SK-N-MC (cell line): ENCODE results near the gene WNT4.

ENCODE experiments used
- DNase-seq: peaks from one replicate; pipeline ENCODE4 v3.0.0-alpha.2; 2011; ENCODE audit warnings: low read depth, low spot score
- H3K27ac ChIP-seq: fragments of 200-600 bp; sonication (generic); 2 replicates; pipeline ENCODE4 v1.5.1; 2016; ENCODE audit warnings: mixed run types
- H3K36me3 ChIP-seq: fragments of 200-600 bp; sonication (generic); 2 replicates; pipeline ENCODE4 v1.6.1; 2017; ENCODE audit warnings: antibody characterized with exemption, low read length, mixed read lengths; ENCODE audit not compliant: insufficient read depth
- H3K4me3 ChIP-seq: fragments of 200-600 bp; sonication (generic); 2 replicates; pipeline ENCODE4 v1.5.1; 2016
- H3K9ac ChIP-seq: fragments of 200-600 bp; sonication (generic); 2 replicates; pipeline ENCODE4 v1.8.0; 2017; ENCODE audit warnings: mixed run types, mixed read lengths; ENCODE audit not compliant: insufficient read length
- H3K9me3 ChIP-seq: fragments of 200-600 bp; sonication (generic); 2 replicates; pipeline ENCODE4 v1.6.1; 2017; ENCODE audit warnings: low read depth, mild to moderate bottlenecking, antibody characterized with exemption, low read length, moderate library complexity, mixed read lengths
- EZH2 ChIP-seq: fragments of 200-600 bp; sonication (generic); IDR thresholded peaks from one replicate; pipeline ENCODE4 v1.6.1; 2017; ENCODE audit warnings: antibody characterized with exemption
- FOXP2 ChIP-seq: optimal IDR thresholded peaks from 2 replicates; pipeline ENCODE3; 2011; ENCODE audit warnings: mild to moderate bottlenecking, moderate library complexity; ENCODE audit not compliant: insufficient read depth; ENCODE audit errors: extremely low read length, control extremely low read depth
- POLR2AphosphoS5 ChIP-seq: IDR thresholded peaks from 2 replicates; pipeline ENCODE4 v1.6.1; 2012; ENCODE audit warnings: mild to moderate bottlenecking, low read depth, low read length, borderline replicate concordance

Gene WNT4

GRCh38 chr1:22111115-22111514, 31.8 kb downstream of the WNT4 start:
- TF ChIP-seq POLR2AphosphoS5: no peak
- TF ChIP-seq FOXP2: no peak
- TF ChIP-seq EZH2: no peak
- Histone ChIP-seq H3K4me3 (no peak overlapping the region), H3K9me3 (no peaks in the 10 kb centered on the region), H3K9ac (no peak overlapping the region), H3K27ac (no peak overlapping the region), H3K36me3 (peaks cover 7% of the 10 kb centered on the region; the same call in 1 of the 2 replicates)
- DNase-seq: no peak

- Histone ChIP-seq H3K9me3 (no peaks in the 10 kb centered on the region), H3K36me3 (peaks cover 12% of the 10 kb centered on the region), H3K4me3 (no peak overlapping the region), H3K27ac (no peak overlapping the region), H3K9ac (no peak overlapping the region)
- TF ChIP-seq EZH2: no peak
- no peak for TF ChIP-seq FOXP2
- TF ChIP-seq POLR2AphosphoS5: no peak
- no peak for DNase-seq
Observed at GRCh38 chr1:22110016-22110415, 32.9 kb downstream of the WNT4 start.

- H3K4me3 ChIP-seq: no peak overlapping the region
- no peak overlapping the region for H3K9ac ChIP-seq
- DNase-seq: no peak
- H3K27ac ChIP-seq: no peak overlapping the region
- TF ChIP-seq FOXP2: no peak
- 0 out of 2 replicates have a peak, but pooled peaks have one; percentile 9 for TF ChIP-seq POLR2AphosphoS5
- H3K9me3 ChIP-seq: no peaks in the 10 kb centered on the region
- peaks cover 15% of the 10 kb centered on the region for H3K36me3 ChIP-seq
Observed at GRCh38 chr1:22108339-22109105, 34.4 kb downstream of the WNT4 start.

GRCh38 chr1:22107126-22107525, 35.8 kb downstream of the WNT4 start:
- no peak for TF ChIP-seq EZH2
- no peak for TF ChIP-seq POLR2AphosphoS5
- TF ChIP-seq FOXP2: no peak
- H3K4me3 ChIP-seq: no peak overlapping the region
- H3K9ac ChIP-seq: no peak overlapping the region
- DNase-seq: no peak
- no peak overlapping the region for H3K27ac ChIP-seq
- no peaks in the 10 kb centered on the region for H3K9me3 ChIP-seq
- peaks cover 15% of the 10 kb centered on the region for H3K36me3 ChIP-seq

- H3K9ac ChIP-seq: no peak overlapping the region
- H3K4me3 ChIP-seq: no peak overlapping the region
- H3K9me3 ChIP-seq: no peaks in the 10 kb centered on the region
- peak; percentile 28 for DNase-seq
- no peak overlapping the region for H3K27ac ChIP-seq
- TF ChIP-seq FOXP2: no peak
- TF ChIP-seq POLR2AphosphoS5: no peak
- TF ChIP-seq EZH2: no peak
- peaks cover 15% of the 10 kb centered on the region for H3K36me3 ChIP-seq
Observed at GRCh38 chr1:22105611-22106207, 37.2 kb downstream of the WNT4 start.

- H3K9me3 ChIP-seq: no peaks in the 10 kb centered on the region
- DNase-seq: no peak
- H3K36me3 ChIP-seq: peaks cover 19% of the 10 kb centered on the region
- TF ChIP-seq FOXP2: no peak
- no peak for TF ChIP-seq EZH2
- TF ChIP-seq POLR2AphosphoS5: no peak
- no peak overlapping the region for H3K9ac ChIP-seq
- no peak overlapping the region for H3K4me3 ChIP-seq
- H3K27ac ChIP-seq: no peak overlapping the region
Observed at GRCh38 chr1:22104865-22105437, 37.9 kb downstream of the WNT4 start.

GRCh38 chr1:22104094-22104493, 38.8 kb downstream of the WNT4 start:
- H3K27ac ChIP-seq: 0 out of 2 replicates have a peak overlapping the region, but pooled peaks have one; percentile 57
- no peak overlapping the region for H3K9ac ChIP-seq
- TF ChIP-seq POLR2AphosphoS5: no peak
- TF ChIP-seq EZH2: no peak
- TF ChIP-seq FOXP2: no peak
- no peaks in the 10 kb centered on the region for H3K9me3 ChIP-seq
- no peak for DNase-seq
- H3K36me3 ChIP-seq: peaks cover 19% of the 10 kb centered on the region
- H3K4me3 ChIP-seq: no peak overlapping the region

GRCh38 chr1:22102746-22103145, 40.2 kb downstream of the WNT4 start:
- Histone ChIP-seq H3K27ac (peak overlapping the region; percentile 57), H3K9me3 (no peaks in the 10 kb centered on the region), H3K36me3 (peaks cover 17% of the 10 kb centered on the region), H3K4me3 (no peak overlapping the region), H3K9ac (no peak overlapping the region)
- no peak for DNase-seq
- no peak for TF ChIP-seq FOXP2
- TF ChIP-seq EZH2: no peak
- TF ChIP-seq POLR2AphosphoS5: no peak

- no peak overlapping the region for H3K9ac ChIP-seq
- TF ChIP-seq POLR2AphosphoS5 (no peak), EZH2 (no peak), FOXP2 (no peak)
Observed at GRCh38 chr1:22101995-22102394, 40.9 kb downstream of the WNT4 start.

More at GRCh38 chr1:22101995-22102394, 40.9 kb downstream of the WNT4 start:
- Histone ChIP-seq H3K9me3 (no peaks in the 10 kb centered on the region), H3K27ac (peak overlapping the region; percentile 57), H3K4me3 (no peak overlapping the region), H3K36me3 (peaks cover 24% of the 10 kb centered on the region)
- no peak for DNase-seq
